ENCODE measurements around the gene DCTPP1. TPM values are rescaled to one million over a fixed set of nuclear protein-coding genes. Genes with fewer than 3 reads are reported as not detected.

The DCTPP1 gene
- total and polyA plus RNA-seq, 2 of the 13 experiments (the other 11 are each of a cell fraction or from before 2014, with no cell fraction given): 54.8 to 74.4 TPM

DNA sequence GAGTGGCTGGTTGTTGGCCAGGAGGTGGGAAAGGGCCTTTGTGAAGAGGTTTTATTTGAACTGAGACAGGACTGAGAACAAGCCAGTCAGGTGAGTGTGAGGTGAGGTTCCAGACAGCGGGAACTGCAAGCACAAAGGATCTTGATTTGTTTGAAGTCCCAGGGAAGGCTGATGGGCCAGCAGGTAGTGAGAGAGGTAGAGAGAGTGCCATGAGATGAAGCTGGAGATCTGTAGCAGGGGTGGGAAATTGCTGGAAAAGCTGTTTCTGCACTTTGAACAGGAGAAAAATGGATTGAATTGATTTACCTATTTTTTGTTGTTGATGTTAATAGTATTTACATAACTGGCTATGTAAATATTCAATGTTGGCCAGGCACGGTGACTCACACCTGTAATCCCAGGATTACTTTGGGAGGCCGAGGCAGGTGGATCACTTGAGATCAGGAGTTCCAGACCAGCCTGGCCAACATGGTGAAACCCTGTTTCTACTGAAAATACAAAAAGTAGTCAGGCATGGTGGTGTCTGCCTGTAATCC is 7.7 kb upstream of the DCTPP1 start (continued):
- TF ChIP-seq, protein P1, sequence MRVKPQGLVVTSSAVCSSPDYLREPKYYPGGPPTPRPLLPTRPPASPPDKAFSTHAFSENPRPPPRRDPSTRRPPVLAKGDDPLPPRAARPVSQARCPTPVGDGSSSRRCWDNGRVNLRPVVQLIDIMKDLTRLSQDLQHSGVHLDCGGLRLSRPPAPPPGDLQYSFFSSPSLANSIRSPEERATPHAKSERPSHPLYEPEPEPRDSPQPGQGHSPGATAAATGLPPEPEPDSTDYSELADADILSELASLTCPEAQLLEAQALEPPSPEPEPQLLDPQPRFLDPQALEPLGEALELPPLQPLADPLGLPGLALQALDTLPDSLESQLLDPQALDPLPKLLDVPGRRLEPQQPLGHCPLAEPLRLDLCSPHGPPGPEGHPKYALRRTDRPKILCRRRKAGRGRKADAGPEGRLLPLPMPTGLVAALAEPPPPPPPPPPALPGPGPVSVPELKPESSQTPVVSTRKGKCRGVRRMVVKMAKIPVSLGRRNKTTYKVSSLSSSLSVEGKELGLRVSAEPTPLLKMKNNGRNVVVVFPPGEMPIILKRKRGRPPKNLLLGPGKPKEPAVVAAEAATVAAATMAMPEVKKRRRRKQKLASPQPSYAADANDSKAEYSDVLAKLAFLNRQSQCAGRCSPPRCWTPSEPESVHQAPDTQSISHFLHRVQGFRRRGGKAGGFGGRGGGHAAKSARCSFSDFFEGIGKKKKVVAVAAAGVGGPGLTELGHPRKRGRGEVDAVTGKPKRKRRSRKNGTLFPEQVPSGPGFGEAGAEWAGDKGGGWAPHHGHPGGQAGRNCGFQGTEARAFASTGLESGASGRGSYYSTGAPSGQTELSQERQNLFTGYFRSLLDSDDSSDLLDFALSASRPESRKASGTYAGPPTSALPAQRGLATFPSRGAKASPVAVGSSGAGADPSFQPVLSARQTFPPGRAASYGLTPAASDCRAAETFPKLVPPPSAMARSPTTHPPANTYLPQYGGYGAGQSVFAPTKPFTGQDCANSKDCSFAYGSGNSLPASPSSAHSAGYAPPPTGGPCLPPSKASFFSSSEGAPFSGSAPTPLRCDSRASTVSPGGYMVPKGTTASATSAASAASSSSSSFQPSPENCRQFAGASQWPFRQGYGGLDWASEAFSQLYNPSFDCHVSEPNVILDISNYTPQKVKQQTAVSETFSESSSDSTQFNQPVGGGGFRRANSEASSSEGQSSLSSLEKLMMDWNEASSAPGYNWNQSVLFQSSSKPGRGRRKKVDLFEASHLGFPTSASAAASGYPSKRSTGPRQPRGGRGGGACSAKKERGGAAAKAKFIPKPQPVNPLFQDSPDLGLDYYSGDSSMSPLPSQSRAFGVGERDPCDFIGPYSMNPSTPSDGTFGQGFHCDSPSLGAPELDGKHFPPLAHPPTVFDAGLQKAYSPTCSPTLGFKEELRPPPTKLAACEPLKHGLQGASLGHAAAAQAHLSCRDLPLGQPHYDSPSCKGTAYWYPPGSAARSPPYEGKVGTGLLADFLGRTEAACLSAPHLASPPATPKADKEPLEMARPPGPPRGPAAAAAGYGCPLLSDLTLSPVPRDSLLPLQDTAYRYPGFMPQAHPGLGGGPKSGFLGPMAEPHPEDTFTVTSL (CRISPR knock-in tag; IDR thresholded peaks at IDR 0.05; ENCODE audit: borderline replicate concordance): peak; percentile 71; the same call in 1 of the 2 replicates
- TF ChIP-seq, protein P2, sequence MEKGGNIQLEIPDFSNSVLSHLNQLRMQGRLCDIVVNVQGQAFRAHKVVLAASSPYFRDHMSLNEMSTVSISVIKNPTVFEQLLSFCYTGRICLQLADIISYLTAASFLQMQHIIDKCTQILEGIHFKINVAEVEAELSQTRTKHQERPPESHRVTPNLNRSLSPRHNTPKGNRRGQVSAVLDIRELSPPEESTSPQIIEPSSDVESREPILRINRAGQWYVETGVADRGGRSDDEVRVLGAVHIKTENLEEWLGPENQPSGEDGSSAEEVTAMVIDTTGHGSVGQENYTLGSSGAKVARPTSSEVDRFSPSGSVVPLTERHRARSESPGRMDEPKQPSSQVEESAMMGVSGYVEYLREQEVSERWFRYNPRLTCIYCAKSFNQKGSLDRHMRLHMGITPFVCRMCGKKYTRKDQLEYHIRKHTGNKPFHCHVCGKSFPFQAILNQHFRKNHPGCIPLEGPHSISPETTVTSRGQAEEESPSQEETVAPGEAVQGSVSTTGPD (CRISPR knock-in tag; IDR thresholded peaks at IDR 0.05): 0 out of 2 replicates have a peak, but pooled peaks have one; percentile 18
- TF ChIP-seq, protein P3, sequence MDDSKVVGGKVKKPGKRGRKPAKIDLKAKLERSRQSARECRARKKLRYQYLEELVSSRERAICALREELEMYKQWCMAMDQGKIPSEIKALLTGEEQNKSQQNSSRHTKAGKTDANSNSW (CRISPR knock-in tag; IDR thresholded peaks at IDR 0.05; ENCODE audit: borderline replicate concordance): no peak
- TF ChIP-seq HOXA3 (CRISPR knock-in tag; IDR thresholded peaks at IDR 0.05): no peak
- peak; percentile 52; the same call in 1 of the 2 replicates for TF ChIP-seq ZSCAN25 (CRISPR knock-in tag; IDR thresholded peaks at IDR 0.05)
- no peak for TF ChIP-seq ARHGAP35 (CRISPR knock-in tag; IDR thresholded peaks at IDR 0.05; ENCODE audit: borderline replicate concordance)
- TF ChIP-seq RORA (CRISPR knock-in tag; IDR thresholded peaks at IDR 0.05): no peak
- TF ChIP-seq DMAP1 (CRISPR knock-in tag; IDR thresholded peaks at IDR 0.05): 0 out of 2 replicates have a peak, but pooled peaks have one; percentile 11
- TF ChIP-seq PAWR (CRISPR knock-in tag; IDR thresholded peaks at IDR 0.05; ENCODE audit: borderline replicate concordance): no peak
- peak; percentile 64; the same call in 1 of the 2 replicates for TF ChIP-seq ZNF761 (CRISPR knock-in tag; conservative IDR thresholded peaks at IDR 0.05)
- TF ChIP-seq, protein P4, sequence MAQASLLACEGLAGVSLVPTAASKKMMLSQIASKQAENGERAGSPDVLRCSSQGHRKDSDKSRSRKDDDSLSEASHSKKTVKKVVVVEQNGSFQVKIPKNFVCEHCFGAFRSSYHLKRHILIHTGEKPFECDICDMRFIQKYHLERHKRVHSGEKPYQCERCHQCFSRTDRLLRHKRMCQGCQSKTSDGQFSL (CRISPR knock-in tag; IDR thresholded peaks at IDR 0.05): no peak
- peak; percentile 97 for TF ChIP-seq SALL1 (CRISPR knock-in tag; IDR thresholded peaks at IDR 0.05)
- TF ChIP-seq, protein P5, sequence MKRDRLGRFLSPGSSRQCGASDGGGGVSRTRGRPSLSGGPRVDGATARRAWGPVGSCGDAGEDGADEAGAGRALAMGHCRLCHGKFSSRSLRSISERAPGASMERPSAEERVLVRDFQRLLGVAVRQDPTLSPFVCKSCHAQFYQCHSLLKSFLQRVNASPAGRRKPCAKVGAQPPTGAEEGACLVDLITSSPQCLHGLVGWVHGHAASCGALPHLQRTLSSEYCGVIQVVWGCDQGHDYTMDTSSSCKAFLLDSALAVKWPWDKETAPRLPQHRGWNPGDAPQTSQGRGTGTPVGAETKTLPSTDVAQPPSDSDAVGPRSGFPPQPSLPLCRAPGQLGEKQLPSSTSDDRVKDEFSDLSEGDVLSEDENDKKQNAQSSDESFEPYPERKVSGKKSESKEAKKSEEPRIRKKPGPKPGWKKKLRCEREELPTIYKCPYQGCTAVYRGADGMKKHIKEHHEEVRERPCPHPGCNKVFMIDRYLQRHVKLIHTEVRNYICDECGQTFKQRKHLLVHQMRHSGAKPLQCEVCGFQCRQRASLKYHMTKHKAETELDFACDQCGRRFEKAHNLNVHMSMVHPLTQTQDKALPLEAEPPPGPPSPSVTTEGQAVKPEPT (CRISPR knock-in tag; IDR thresholded peaks at IDR 0.05; ENCODE audit: low read depth): no peak
- no peak for TF ChIP-seq ZSCAN31 (CRISPR knock-in tag; IDR thresholded peaks at IDR 0.05; ENCODE audit: low read depth)
- TF ChIP-seq ZNF335 (CRISPR knock-in tag; IDR thresholded peaks at IDR 0.05): no peak
- TF ChIP-seq, protein P6, sequence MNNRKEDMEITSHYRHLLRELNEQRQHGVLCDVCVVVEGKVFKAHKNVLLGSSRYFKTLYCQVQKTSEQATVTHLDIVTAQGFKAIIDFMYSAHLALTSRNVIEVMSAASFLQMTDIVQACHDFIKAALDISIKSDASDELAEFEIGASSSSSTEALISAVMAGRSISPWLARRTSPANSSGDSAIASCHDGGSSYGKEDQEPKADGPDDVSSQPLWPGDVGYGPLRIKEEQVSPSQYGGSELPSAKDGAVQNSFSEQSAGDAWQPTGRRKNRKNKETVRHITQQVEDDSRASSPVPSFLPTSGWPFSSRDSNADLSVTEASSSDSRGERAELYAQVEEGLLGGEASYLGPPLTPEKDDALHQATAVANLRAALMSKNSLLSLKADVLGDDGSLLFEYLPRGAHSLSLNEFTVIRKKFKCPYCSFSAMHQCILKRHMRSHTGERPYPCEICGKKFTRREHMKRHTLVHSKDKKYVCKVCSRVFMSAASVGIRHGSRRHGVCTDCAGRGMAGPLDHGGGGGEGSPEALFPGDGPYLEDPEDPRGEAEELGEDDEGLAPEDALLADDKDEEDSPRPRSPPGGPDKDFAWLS (CRISPR knock-in tag; IDR thresholded peaks at IDR 0.05; ENCODE audit: borderline replicate concordance): no peak
- TF ChIP-seq ZNF550 (CRISPR knock-in tag; IDR thresholded peaks at IDR 0.05; ENCODE audit: borderline replicate concordance): no peak

Measured in HepG2 (cell line).